SW 1271 (cell line): ENCODE measurements around the gene PCBP4.

ENCODE experiments used
- DNase-seq, 2 experiments: peaks; one replicate each; lab custom pipeline; 2025; lab: John Stamatoyannopoulos, UW

Gene PCBP4

DNA sequence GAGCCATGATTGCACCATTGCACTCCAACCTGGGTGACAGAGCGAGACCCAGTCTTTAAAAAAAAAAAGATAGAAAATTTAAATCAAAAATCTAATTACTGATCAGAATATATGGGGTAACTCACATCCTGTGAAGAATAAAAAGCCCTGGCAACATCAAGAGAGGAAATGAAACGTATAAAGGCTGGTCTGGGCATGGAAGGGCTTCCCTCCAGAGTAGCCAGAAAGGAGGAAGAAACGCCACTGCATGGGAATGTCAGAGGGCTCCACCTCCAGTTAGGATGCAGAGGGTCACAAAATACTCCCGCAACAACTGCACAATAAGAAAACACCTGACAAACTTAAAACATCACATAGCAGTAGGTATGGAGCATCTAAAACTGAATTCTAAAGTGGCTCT lies 59.2 kb downstream of the PCBP4 start:
- DNase-seq, result no peak
